Type B pancreatic cell (in vitro differentiated cells): Measurements from ENCODE around the gene GCSAM. TPM values are rescaled to one million over a fixed set of nuclear protein-coding genes. Genes with fewer than 3 reads are reported as not detected.

Source experiments
- DNase-seq: peaks from one replicate; pipeline ENCODE4 v3.0.0; 2021; ENCODE audit warnings: mixed read lengths; ENCODE audit not compliant: unreplicated experiment; ENCODE audit errors: extremely low spot score
- H3K27ac Mint-ChIP-seq: 2 replicates; pipeline ENCODE4 v1.8.0; 2021; ENCODE audit warnings: mild to moderate bottlenecking, mixed read lengths
- H3K27me3 Mint-ChIP-seq: 2 replicates; pipeline ENCODE4 v1.8.0; 2021; ENCODE audit warnings: mixed read lengths
- H3K36me3 Mint-ChIP-seq: 2 replicates; pipeline ENCODE4 v1.8.0; 2021; ENCODE audit warnings: mixed read lengths
- H3K4me1 Mint-ChIP-seq: one replicate; pipeline ENCODE4 v1.8.0; 2021; ENCODE audit warnings: mixed read lengths; ENCODE audit not compliant: unreplicated experiment
- H3K4me3 Mint-ChIP-seq: 2 replicates; pipeline ENCODE4 v1.8.0; 2021; ENCODE audit warnings: mild to moderate bottlenecking, mixed read lengths
- H3K9me3 Mint-ChIP-seq: 2 replicates; pipeline ENCODE4 v1.8.0; 2021; ENCODE audit warnings: mixed read lengths
- CTCF ChIP-seq: fragments of 200-600 bp; sonication (generic); conservative IDR thresholded peaks from 2 replicates; pipeline ENCODE4 v1.5.0; 2021; ENCODE audit warnings: antibody characterized with exemption, mild to moderate bottlenecking
- total RNA-seq: library from RNA; stranded (reverse); gene quantifications from 2 replicates; pipeline ENCODE4 v1.2.1, GENCODE V29; 2021; ENCODE audit warnings: low replicate concordance

Gene GCSAM
- total RNA-seq, 1 donor from 2014 or later: not detected

GRCh38 chr3:112132554-112132953, 494 bp downstream of the GCSAM start:
- Mint-ChIP-seq H3K4me3 (no peak overlapping the region), H3K9me3 (no peaks in the 10 kb centered on the region), H3K36me3 (no peaks in the 10 kb centered on the region), H3K27ac (no peak overlapping the region), H3K4me1 (peaks cover 43% of the 10 kb centered on the region), H3K27me3 (no peaks in the 10 kb centered on the region)
- no peak for TF ChIP-seq CTCF
- DNase-seq: no peak

- H3K36me3 Mint-ChIP-seq: no peaks in the 10 kb centered on the region
- no peak for DNase-seq
- H3K4me1 Mint-ChIP-seq: peaks cover 40% of the 10 kb centered on the region
- TF ChIP-seq CTCF: no peak
- no peaks in the 10 kb centered on the region for H3K9me3 Mint-ChIP-seq
- no peak overlapping the region for H3K27ac Mint-ChIP-seq
- no peaks in the 10 kb centered on the region for H3K27me3 Mint-ChIP-seq
- no peak overlapping the region for H3K4me3 Mint-ChIP-seq
Measured at GRCh38 chr3:112132088-112132487, 960 bp downstream of the GCSAM start.

- TF ChIP-seq CTCF: no peak
- Mint-ChIP-seq H3K4me3 (no peak overlapping the region), H3K27ac (no peak overlapping the region), H3K4me1 (peaks cover 41% of the 10 kb centered on the region), H3K36me3 (no peaks in the 10 kb centered on the region), H3K27me3 (no peaks in the 10 kb centered on the region), H3K9me3 (no peaks in the 10 kb centered on the region)
- DNase-seq: no peak
Measured at GRCh38 chr3:112131111-112131510, 1.9 kb downstream of the GCSAM start.

GRCh38 chr3:112130638-112130993, 2.4 kb downstream of the GCSAM start:
- Mint-ChIP-seq H3K4me1 (peaks cover 41% of the 10 kb centered on the region), H3K4me3 (no peak overlapping the region), H3K27me3 (no peaks in the 10 kb centered on the region), H3K27ac (no peak overlapping the region), H3K36me3 (no peaks in the 10 kb centered on the region), H3K9me3 (no peaks in the 10 kb centered on the region)
- no peak for TF ChIP-seq CTCF
- DNase-seq: no peak

DNA sequence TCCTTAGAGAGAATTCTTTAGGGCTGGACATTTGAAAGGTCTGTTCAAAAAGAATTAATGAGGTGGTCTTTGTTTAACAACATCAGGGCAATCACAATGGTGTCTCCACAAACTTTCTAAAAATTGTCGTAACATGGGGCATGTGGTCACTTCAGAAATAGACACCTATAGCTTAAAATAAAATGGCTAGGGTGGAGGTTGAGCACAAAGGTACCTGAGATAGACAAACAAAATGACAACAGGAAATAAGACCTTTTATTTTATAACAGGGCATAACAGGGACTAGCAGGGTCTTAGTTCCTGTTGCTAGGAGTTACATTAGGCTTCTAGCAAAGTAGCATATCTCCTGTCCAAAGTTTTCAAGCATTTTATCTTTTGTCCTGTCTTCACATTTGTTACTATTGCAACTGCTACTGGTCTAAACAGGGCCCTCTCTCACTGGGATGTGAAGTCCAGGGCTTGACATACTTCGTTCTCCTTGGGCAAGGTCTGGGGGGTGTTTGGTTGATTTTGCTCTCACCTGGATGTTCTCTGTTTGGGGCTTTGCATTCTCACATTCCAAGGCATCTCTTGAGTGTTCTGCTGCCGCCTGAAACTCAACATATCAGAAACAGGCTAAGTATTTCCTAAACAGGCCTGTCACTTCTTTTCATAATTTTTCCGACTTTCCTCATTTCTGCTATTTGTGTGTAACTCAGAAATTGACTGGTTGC, 3.0 kb downstream of the GCSAM start:
- Mint-ChIP-seq H3K27ac (no peak overlapping the region), H3K27me3 (no peaks in the 10 kb centered on the region), H3K9me3 (no peaks in the 10 kb centered on the region), H3K4me3 (no peak overlapping the region), H3K36me3 (no peaks in the 10 kb centered on the region), H3K4me1 (peaks cover 44% of the 10 kb centered on the region)
- no peak for TF ChIP-seq CTCF
- DNase-seq: no peak
